ENCODE measurements around the gene ALKBH3.

ALKBH3 gene

GRCh38 chr11:43921561-43922294 is 41.1 kb downstream of the ALKBH3 start:
- no peak for DNase-seq (ENCODE audit: low read depth in 2 of 3, low spot score in 2 of 3)

GRCh38 chr11:43922295-43922648 is 41.6 kb downstream of the ALKBH3 start:
- no peak for DNase-seq (ENCODE audit: low read depth in 2 of 3, low spot score in 2 of 3)

- DNase-seq (ENCODE audit: low read depth in 2 of 3, low spot score in 2 of 3): no peak
Measured at GRCh38 chr11:43922744-43923405, 42.2 kb downstream of the ALKBH3 start.

GRCh38 chr11:43923406-43924111 is 42.9 kb downstream of the ALKBH3 start:
- no peak for DNase-seq (ENCODE audit: low read depth in 2 of 3, low spot score in 2 of 3)

GRCh38 chr11:43924112-43924855 is 43.7 kb downstream of the ALKBH3 start:
- DNase-seq (ENCODE audit: low read depth in 2 of 3, low spot score in 2 of 3): no peak

DNA sequence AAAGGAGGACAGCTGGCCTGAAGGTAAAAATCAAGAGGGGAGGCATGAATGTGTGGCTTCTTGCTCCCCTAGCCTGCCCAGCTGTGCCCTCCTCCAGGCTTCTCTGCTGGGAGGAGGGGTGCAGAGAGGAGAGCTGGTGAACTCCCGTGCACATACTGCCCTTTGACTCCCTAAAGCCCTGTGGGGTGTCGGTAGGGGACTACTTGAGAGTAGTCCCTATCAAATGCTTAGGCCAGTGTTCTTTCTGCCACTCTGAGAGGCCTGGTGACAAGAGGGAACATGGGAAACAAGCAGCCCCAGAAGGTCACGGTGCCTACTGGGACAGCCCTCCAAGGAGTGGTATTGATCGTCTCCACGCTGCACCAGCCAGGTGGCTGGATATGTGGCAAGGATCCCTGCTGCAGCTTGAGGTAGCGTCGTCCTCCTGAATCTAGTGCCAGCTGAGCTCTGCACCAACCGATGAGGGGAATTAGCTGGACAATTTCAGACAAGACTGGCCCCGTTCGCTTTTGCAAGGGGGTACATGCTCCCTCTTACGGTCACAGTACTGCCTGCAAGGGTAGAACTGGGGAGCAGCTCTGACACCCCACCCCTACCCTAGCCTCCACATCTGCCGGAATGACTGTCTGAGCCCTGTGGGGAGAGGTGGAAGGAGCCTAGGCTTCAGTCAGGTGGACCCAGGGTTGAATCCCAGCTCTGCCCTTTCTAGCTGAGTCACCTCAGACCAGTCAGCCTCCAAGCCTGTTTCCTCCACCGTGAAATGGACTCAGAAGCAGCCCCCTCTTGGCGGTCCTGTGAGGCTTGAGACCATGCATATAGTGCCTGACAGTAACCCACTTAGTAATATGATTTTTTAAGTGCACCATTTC is 44.7 kb downstream of the ALKBH3 start:
- DNase-seq (ENCODE audit: low read depth in 2 of 3, low spot score in 2 of 3): no peak

DNA sequence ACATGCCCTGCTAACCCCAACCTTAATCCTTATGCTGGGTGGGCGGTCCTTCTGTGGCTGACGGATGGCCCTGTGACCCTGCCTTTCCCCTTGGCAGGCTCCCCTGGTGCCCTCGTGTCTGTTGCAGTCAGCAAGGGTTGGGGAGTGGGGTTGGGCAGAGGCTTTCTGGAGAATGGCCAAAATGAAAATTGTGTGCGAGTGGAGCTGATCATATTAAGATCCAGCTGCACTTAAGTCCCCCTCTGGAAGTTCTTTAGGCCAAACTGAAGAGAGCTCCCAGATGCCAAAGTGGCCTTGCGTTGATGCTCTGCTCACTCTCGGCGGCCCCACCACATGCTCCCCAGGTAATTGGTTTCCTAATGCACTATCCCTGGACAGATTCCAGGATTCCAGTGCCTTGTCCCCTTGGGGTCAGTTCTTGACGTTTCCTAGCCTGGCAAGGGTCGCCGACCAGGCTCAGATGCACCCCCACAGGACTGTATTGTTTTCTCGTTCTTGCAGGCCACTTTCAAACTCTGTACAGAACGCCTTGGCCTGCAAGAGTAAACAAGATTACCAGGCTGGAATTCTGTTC is 45.4 kb downstream of the ALKBH3 start:
- DNase-seq (ENCODE audit: low read depth in 2 of 3, low spot score in 2 of 3): no peak

DNA sequence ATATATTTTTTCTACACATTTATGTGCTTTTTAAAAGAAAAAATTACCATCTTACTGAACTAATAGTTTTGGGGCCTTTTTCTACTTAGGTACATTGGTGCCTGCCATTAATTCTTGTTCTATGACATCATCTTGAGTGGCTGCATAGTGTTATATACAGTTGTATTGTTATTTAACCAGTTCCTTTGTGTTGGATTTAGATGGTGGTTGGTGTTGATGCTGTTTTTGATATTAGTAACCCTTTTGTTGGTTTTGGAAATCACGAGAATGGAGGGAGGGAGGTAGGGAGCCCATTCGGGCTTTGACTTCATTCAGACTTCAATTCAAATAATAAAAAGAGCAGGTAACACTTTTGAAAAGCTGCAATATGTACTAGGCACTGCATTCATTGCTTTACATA is 46.4 kb downstream of the ALKBH3 start:
- DNase-seq (ENCODE audit: low read depth in 2 of 3, low spot score in 2 of 3): no peak

DNA sequence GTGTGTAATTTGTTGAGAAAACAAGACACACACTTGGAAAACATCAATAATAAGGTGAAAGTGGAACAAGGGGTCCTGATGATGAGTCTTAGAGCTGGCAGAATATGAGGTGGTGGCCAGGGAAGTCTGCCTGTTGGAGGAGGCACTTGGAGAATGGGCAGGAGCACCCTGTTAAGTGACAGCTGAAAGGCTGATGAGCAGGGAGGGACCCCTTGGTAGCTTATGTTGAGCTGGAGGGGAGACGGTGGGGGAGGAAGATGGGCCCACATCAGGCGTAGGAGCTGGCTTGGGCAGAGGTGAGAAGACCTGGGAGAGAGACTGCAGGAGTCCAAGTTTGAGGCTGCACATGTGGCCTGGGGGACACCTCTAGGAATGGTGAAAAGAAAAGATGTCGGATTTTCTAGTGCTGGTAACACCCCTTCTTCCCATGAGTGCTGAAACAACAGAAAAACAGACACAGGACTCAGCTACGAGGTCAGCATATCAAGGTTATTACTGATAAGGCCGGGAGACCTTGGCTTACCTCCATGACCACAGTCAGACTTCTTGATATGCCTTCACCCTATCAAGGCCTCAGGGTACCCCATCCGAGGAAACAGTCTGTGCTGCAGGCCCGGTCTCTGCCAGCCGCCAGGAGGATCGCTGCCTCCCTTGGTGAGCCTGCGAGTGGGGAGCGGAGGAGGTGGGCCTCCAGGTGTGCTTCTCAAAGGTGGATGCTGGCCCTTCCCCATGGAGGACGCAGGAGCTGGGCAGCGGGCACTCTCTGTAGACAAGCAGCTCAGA is 47.5 kb downstream of the ALKBH3 start:
- DNase-seq (ENCODE audit: low read depth in 2 of 3, low spot score in 2 of 3): no peak

DNA sequence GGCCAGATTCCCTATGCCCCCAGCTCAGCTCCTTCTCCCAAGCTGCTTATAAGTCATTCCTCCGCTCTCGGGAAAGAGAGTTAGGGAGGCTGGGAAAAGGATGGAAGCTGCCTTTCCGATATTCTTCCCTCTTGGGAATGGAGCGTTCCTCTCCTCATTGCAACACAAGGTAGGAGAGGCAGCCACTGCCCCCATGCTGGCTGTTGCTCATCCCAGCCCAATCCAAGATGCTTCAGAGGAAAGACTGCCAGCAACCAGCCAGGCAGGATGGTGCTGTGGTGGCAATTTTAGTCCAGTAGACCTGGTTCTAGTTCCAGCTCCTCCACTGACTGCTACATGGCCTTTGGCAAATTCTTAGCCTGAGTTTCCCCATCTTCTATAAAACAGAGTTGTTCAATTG is 48.1 kb downstream of the ALKBH3 start:
- no peak for DNase-seq (ENCODE audit: low read depth in 2 of 3, low spot score in 2 of 3)

- DNase-seq (ENCODE audit: low read depth in 2 of 3, low spot score in 2 of 3): no peak
Measured at GRCh38 chr11:43930868-43931716, 50.5 kb downstream of the ALKBH3 start.

DNA sequence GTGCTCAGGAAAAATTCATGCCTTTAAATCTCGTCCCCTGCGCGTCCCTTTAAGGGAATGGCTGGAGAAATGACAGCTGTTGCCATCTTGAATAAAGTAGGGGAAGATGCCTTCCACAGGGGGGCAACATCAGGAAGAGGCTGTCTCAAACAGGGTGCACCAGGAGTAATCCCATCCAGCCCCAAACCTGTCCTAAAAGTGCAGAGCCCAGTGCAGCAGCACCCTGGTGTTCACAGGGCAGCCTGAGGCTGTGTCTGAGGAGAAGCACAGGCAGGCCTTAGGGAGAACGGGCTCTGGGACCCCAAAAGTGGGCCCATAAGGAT is 51.0 kb downstream of the ALKBH3 start:
- DNase-seq (ENCODE audit: low read depth in 2 of 3, low spot score in 2 of 3): no peak

- no peak for DNase-seq (ENCODE audit: low read depth in 2 of 3, low spot score in 2 of 3)
Measured at GRCh38 chr11:43933226-43933607, 52.6 kb downstream of the ALKBH3 start.

DNA sequence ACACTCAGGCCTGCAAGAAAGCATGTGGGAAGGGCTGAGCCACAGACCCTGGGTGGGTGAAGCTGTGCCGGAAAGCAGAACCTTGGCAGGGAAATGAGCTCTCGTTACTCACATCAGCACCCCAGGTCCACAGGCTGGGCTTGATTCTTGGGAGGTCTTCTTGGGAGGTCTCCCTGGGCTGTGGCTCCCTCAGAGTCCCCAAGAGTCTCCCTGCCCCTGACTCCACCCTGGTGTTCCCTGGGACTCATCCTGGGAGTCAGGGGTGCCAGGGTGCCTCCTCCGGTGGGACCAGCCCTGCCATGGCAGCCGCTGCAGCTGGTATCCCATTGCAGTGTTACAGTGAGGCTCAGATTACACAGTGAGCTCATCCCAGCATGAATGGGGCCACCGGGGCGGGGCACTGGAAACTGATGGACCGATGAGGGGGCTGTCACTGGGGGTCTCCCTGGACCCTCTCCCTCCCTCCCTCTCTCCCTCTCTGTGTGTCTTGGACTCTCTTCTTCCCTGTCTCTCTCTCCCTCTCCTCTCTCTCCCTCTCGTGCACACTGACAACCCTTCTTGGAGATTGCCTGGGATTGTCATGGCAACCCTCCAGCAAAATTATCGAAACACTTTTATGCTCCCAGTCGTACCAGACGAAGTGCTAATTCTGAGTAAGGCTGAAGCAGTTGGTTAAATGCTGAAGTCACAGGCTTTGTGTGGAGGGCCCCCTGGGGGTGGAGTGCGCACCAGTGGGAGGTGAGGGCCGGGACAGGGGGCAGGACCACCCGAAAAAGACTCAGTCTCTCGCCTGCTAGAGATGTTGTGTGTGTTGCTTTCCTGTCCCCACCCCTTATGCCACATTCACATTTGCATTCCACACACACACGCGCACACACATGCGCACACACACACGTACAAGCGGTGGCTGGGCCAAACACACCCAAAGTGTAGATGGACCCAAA is 53.2 kb downstream of the ALKBH3 start:
- DNase-seq (ENCODE audit: low read depth in 2 of 3, low spot score in 2 of 3): no peak

DNA sequence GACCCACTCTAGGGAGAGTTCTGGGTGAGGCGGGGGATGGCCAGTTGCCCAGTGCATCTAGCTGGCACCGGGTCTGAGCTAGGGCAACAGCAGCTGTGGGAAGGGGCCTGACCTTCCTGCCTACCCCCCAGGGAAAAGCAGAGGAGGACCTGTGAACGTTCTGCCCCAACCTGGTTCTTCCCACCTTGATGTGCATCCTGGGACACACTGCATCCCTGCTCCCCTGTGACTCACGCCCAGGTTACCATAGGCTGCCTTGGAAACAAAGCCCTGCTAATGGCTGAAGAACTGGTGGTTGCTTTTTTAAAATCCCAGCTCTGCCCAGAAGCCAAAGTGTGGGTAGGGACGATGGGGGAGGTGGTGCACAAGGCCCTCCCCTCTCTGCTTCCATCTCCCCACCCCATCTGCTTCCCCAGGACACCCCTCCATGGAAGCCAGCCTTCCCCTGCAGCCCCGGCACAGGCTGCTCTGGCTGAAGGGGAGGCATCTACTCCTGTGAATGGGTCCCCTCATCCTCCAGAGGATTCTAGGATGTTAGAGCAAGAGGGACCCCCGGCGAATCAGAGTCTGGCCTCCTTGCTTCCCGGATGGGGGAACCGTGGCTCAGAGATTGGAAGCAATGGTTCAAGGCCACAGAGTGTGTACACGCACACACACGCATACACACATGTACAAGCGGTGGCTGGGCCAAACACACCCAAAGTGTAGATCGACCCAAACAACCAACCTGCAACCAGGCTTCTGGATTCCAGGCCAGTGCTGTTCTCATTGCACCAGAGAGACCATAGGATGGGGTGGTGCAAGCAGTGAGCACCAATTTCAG is 54.2 kb downstream of the ALKBH3 start:
- no peak for DNase-seq (ENCODE audit: low read depth in 2 of 3, low spot score in 2 of 3)

DNA sequence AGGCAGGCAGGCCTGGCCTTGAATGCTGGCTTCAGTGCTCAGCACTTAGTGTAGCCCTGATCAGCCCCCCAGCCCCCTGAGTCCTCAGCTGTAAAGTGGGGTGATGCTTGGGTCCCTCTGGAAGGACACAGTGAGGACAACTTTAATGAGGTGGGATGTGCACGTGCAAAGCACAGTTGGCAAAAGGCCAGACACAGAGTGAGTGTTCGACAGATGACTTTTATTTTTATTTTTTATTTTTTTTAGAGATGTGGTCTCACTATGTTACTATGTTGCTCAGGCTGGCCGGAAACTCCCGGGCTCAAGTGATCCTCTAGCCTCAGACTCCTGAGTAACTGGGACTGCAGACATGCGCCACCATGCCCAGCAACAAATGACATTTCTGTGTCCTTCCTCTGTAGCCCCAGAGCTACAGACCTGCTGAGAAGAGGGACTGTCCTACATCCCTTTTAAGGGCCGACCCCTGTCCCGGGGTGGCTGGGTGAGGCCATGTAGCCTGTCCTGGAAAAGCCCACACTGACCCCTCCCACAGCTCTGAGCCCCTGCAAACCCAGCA is 54.9 kb downstream of the ALKBH3 start:
- no peak for DNase-seq (ENCODE audit: low read depth in 2 of 3, low spot score in 2 of 3)

GRCh38 chr11:43936076-43936475 is 55.4 kb downstream of the ALKBH3 start:
- DNase-seq (ENCODE audit: low read depth in 2 of 3, low spot score in 2 of 3): no peak

All from activated CD8-positive, alpha-beta memory T cell treated with anti-CD3 and anti-CD28 coated beads for 48 hours (primary cell).